ENCODE results near the gene ALK.

The ALK gene

DNA sequence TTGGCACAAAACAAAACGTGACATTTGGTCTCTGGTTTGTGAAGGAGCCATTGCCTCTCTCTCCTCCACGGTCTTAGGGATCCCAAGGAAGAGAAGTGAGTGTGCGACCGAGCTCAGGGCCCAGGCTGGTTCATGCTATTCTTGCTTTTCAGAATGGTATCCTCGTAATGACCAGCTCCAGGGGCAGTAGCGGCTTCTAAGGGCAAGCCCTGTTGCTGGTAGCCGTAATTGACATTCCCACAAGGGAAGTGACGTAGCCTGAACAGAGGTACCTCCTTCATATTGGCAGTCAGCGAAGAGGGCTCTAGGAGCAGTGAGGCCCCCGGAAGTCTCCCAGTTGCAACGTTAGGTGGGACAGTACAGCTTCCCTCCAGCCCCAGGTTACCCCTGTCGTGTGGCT is 728.3 kb downstream of the ALK start:
- no peak for TF ChIP-seq GATA2 (IDR thresholded peaks at IDR 0.05; ENCODE audit: low read depth, low read length)
- no peak for TF ChIP-seq GATA3 (IDR thresholded peaks at IDR 0.05; ENCODE audit: low read depth, low read length)

DNA sequence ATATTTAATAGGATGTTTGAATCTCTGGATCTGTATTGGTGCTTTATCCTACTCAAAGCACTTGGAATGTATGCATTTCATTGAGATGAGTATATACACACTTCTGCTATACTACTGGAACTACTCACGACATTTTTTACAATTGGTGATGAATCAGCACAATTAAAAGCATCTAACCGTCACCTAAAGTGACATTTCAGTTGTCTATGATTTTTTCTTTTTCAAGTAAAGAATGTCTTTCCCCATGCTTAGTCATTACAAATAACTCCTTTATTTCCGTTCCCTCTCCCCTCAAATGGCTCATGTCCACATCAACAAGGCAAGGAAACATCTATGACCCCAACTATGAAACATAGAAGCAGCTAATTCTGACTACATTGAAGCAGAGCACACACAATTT is 728.9 kb downstream of the ALK start:
- TF ChIP-seq GATA3 (IDR thresholded peaks at IDR 0.05; ENCODE audit: low read depth, low read length) (no peak), GATA2 (IDR thresholded peaks at IDR 0.05; ENCODE audit: low read depth, low read length) (no peak)

DNA sequence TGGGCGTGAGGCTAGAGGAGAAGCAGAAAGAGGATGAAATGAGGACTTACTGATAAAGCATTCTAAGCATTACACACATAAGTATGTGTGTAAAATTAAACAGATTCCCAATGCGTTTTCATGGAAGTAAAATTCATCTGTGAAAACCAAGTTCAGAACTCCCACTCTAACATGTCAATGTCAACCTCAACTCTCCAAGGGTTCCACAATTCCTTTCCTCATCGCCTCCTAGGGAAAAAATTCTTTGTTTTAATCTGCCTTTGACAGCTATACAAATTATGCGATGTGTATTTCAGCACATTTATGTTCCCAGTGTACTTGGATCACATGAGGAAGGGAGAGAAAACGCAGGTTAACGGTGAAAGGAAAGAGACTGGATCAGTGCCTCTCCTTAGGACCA is 729.6 kb downstream of the ALK start:
- TF ChIP-seq GATA2 (IDR thresholded peaks at IDR 0.05; ENCODE audit: low read depth, low read length) (no peak), GATA3 (IDR thresholded peaks at IDR 0.05; ENCODE audit: low read depth, low read length) (no peak)

DNA sequence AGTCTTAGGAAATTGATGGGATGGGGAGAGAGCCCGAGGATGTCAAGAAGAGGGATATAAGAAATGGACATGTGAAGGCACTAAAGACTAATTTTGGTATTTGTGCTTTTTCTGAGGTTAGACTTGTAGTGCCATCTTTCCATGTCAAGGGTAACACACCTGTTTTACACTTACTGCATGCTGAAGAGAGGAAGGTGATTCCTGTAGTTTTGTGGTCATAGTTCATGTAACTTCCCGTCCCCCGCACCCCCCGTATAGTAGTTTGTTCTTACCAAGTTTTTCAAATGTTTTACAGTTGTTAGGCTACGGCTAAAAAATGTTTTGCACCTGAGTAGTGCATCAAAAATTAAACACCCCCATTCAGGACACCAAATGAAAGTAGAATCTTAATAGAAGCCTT is 732.3 kb downstream of the ALK start:
- no peak for TF ChIP-seq GATA2 (IDR thresholded peaks at IDR 0.05; ENCODE audit: low read depth, low read length)
- no peak for TF ChIP-seq GATA3 (IDR thresholded peaks at IDR 0.05; ENCODE audit: low read depth, low read length)

DNA sequence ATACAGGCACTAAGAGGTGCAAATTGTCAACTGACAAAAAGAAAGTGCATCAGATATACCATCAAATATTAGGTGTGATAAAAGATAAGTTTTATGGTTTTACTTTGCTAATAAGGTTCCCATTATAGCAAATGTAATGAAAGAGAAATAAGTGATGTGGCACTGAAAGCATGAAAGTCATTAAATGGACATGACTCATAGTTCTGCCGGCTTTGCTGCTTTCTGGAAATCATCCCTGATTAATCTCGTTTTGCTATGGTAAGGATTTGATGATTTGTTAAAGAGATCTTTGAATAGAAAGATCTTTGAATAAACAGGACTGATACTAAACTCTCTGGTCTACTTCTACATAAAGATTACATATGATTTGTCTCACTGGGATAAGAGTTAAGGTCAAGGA is 733.5 kb downstream of the ALK start:
- no peak for TF ChIP-seq GATA2 (IDR thresholded peaks at IDR 0.05; ENCODE audit: low read depth, low read length)
- TF ChIP-seq GATA3 (IDR thresholded peaks at IDR 0.05; ENCODE audit: low read depth, low read length) = no peak

DNA sequence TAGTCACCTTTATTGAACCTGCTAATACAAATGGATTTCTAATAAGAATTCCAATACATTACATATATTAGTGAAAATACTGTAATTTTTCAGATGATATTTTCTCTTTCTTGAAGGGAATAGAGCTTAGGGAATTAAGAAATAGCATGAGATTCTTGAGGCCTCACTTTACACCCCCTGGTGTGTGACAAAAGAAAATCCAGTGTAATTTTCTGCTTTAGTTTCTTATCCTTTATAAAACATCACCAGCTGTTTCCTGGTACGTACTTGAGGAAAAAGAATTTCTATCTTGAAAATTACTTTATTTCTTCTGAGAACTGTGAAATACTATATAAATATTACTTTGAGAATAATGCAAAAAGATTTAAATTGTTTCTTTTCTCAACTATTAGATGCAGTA is 734.6 kb downstream of the ALK start:
- TF ChIP-seq GATA3 (IDR thresholded peaks at IDR 0.05; ENCODE audit: low read depth, low read length) (no peak), GATA2 (IDR thresholded peaks at IDR 0.05; ENCODE audit: low read depth, low read length) (no peak)

DNA sequence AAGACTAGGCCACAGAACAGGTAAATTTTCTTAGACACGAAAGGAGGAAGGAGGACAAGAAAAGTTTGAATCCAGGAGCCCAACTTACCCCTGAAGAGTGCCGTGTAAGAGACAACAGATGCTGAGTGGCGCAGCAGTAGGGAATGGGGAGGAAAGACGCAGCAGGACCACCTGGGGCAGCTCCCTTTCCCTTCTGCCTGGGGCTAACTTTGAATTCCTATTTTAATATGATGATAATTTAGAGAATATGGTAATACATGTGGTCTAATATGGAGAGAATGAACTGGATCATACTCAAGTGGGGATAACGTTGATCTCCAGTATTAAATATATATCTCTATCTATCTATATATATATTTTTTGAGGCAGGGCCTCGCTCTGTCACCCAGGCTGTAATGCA is 736.9 kb downstream of the ALK start:
- TF ChIP-seq GATA3 (IDR thresholded peaks at IDR 0.05; ENCODE audit: low read depth, low read length) = no peak
- no peak for TF ChIP-seq GATA2 (IDR thresholded peaks at IDR 0.05; ENCODE audit: low read depth, low read length)

DNA sequence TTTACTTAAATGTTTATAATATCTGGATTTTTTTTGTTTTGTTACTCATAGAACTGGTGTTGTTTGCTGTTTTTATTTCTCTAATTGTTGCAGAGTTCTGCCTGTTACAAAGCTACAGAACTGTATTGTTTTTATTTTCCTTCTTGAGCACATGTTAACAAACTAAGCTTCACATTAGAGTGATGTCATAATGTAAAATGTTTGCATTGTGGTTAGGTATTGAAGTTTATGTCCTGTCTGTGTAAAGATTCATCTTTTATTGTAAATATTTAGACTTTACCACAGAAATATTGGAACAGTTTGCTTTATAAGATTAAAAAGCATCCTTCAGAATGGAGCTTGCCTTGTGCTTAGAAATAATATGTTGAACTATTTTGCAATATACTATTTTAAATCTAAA is 738.5 kb downstream of the ALK start:
- no peak for TF ChIP-seq GATA2 (IDR thresholded peaks at IDR 0.05; ENCODE audit: low read depth, low read length)
- no peak for TF ChIP-seq GATA3 (IDR thresholded peaks at IDR 0.05; ENCODE audit: low read depth, low read length)

DNA sequence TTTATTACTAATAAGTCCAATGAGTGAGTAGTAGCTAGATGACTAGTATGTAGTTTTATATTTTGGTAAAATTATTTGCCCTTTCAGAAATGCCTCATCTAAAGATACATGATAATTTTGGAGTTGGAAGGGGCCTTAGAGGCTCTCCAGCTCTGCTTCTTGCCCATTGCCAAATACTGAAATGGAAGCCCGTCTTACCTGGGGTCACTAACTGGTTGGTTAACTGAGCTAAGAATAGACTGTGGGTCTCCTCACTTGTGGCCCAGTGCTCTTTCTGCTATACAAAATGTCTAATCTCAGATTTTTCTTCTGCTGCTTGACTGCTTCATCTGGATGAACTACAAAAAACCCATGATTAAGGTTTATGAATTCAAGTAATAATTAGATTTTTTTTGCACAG is 739.1 kb downstream of the ALK start:
- TF ChIP-seq GATA3 (IDR thresholded peaks at IDR 0.05; ENCODE audit: low read depth, low read length) = no peak
- TF ChIP-seq GATA2 (IDR thresholded peaks at IDR 0.05; ENCODE audit: low read depth, low read length) = no peak

DNA sequence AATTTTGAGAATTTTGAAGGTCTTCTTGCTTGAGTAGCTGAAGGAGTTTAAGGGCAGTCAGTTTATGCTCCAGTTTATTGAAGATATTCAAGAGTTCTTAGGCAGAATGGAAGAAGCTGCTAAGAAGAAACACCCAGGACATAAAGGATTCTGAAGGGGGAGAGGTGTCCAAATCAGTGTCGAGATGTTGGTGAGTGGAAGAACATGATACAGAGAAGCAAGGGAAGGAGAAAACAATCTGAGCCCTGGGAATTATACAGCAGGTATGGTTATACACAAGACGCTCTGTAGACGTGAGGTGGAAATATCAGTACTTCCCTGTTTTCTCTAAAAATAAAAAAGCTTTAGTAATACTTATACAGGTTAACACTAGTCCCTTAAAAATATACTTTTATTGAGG is 746.0 kb downstream of the ALK start:
- TF ChIP-seq GATA3 (IDR thresholded peaks at IDR 0.05; ENCODE audit: low read depth, low read length) = no peak
- TF ChIP-seq GATA2 (IDR thresholded peaks at IDR 0.05; ENCODE audit: low read depth, low read length) = no peak

DNA sequence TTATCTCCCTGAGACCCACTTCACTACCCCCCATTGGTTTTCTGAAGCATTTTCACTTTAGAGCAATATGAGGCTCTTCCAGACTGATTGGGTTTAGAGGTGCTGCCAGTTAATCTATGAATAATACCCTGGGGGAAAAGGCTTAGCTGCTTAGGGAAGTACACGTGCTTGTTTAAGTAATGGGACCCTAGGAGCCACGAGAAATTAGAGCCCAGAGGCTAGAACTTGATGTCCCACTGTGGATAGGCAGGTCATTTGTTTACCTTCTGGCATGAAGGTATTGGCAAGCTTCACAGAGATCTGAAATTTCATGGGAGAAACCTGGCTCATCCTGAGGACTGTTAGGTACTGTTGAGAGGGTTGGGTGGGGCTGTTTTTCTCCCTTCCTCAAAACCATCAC is 746.4 kb downstream of the ALK start:
- TF ChIP-seq GATA2 (IDR thresholded peaks at IDR 0.05; ENCODE audit: low read depth, low read length) (no peak), GATA3 (IDR thresholded peaks at IDR 0.05; ENCODE audit: low read depth, low read length) (no peak)

DNA sequence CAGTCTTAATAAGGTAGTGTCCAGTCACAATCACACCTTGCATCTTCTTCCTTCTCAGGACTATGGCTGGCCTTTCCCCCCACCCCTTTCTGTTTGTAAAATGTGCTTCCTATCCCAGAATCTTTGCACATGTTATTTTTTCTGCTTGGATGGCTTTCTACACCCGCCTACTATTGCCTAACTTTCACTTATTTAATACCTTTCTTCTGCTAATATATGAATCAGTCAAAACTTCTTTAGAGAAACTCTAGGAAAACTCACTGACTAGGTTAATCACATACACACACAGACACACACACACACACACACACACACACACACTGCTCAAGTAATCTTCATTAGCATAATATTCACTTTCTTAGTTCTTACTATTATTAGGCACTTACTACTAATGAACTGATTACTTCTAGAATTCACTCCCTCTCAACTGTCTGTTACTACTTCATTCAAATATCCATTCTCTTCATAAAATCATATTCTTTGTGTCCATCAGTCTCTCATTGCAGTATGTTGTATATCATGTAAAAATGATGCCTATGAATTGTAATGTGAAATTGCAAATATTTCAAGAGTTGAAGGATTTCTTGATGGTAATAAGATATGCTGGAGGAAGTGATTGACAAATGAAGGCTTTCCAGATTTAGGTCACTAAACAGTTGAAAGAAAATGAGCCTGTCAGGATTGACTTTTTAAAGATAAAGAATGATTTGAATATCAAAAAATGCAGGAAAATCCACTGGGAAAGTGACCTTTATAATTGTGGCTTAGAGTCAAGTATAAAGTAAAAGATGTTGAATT is 754.9 kb downstream of the ALK start:
- TF ChIP-seq GATA3 (IDR thresholded peaks at IDR 0.05; ENCODE audit: low read depth, low read length) (no peak), GATA2 (IDR thresholded peaks at IDR 0.05; ENCODE audit: low read depth, low read length) (no peak)

DNA sequence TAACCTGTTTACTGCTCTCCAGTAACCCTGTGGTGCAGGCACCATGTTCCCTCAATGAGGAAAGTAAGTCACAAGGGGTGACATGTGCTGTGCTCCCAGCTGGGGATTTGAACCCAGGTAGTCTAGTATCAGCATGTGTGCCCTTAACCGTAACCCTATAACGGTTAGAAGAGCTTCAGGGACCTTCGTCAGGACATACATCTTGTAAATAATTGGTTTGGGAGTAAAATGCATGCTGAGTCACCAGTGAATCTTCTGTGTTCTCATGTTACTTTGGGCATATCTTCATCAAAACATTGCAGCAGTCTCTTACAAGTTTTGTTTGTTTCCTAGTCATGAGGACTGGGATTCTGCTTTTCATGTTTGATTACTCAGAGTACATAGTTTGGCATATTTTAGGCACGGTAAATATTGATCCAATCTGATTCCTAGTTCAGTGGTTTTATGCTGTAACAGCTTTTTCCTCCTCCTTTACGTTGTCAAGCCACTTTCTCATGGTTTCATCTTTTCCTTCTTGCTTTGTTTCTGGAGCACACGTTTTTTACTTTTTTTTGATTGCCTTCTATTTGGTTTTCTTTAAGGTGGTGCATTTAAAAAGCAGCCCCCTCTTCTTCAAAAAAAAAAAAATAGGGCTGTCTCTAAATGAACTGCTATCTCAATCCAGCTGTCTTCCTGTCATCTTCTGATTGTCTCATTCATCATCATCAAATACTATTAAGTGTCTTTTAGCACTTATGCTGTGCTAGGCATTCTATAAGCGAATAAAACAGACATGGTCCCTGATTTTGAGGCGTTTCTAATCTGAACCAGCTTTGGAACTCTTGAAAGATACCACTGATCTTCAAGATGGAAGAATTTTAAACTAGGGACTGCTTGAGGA is 755.8 kb downstream of the ALK start:
- TF ChIP-seq GATA3 (IDR thresholded peaks at IDR 0.05; ENCODE audit: low read depth, low read length) (no peak), GATA2 (IDR thresholded peaks at IDR 0.05; ENCODE audit: low read depth, low read length) (no peak)

DNA sequence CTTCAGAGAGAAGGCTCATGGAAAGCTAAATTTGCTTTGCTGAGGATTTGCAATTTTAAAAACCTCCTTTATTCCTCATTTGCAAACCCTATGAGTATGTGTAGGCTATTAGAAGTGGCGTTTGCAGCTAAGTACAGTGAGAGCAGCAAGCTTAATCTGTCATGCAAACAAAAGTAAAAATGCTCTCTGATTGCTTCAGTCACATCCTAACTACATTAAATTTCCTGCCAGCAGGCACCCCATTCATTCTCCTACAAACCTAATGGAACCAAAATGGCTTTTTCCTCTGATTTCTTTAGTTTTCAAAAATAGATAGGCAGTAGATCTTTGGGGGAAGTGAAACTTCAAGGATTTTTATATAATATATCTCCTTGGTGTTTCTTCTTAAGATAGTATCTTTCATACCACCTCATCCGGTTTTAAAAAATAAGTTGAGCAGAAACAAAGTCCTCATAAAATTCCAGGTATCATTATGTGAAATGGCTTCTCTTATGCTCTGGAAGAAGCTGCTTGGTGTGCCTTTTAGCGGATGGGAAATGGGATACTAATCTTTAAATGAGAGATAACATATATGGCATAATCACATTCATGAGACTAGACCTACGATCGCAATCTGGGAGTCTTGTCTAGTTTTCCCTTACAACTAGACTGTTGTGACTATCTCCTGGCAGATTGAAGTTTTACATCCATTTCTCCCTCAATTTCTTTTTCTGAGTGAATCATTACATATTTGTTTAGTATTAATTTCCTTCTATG is 757.1 kb downstream of the ALK start:
- TF ChIP-seq GATA3 (IDR thresholded peaks at IDR 0.05; ENCODE audit: low read depth, low read length) (peak; percentile 73), GATA2 (IDR thresholded peaks at IDR 0.05; ENCODE audit: low read depth, low read length) (peak; percentile 44; the same call in 1 of the 2 replicates)
